Measurements from ENCODE around the gene OBP2A. TPM values are rescaled to one million over a fixed set of nuclear protein-coding genes. Genes with fewer than 3 reads are reported as not detected.
"Not testable (repeated sequence)": the region's sequence is repeated elsewhere in the genome, so short reads cannot be mapped to it uniquely, and the experiment has no call there.

Gene OBP2A
- total and polyA plus RNA-seq, 2 donors (not counting 3 experiments of a cell fraction or from before 2014, with no cell fraction given), result not detected

- Histone ChIP-seq H4K20me1 (replicated peaks; ENCODE audit: control insufficient read depth, extremely low read depth, insufficient read depth, low read length) (no peaks in the 10 kb centered on the region), H3K9ac (replicated peaks; ENCODE audit: extremely low read depth, insufficient read depth, low read length) (no peak overlapping the region), H2AFZ (ENCODE audit: low read depth, low read length) (no peak overlapping the region), H3K4me1 (ENCODE audit: control insufficient read depth, extremely low read depth, insufficient read depth, low read length) (no peaks in the 10 kb centered on the region), H3K36me3 (ENCODE audit: control insufficient read depth in 2 of 2, extremely low read depth in 1 of 2, insufficient read depth in 2 of 2, low read length in 2 of 2) (no peaks in the 10 kb centered on the region), H3K79me2 (ENCODE audit: control insufficient read depth, insufficient read depth, low read length) (no peaks in the 10 kb centered on the region), H3K27me3 (ENCODE audit: control insufficient read depth in 2 of 2, insufficient read depth in 2 of 2, low read length in 2 of 2) (no peaks in the 10 kb centered on the region), H3K4me3 (replicated peaks in 1 of 3; ENCODE audit: insufficient read depth in 1 of 3, low read depth in 1 of 3, low read length in 3 of 3) (no peak overlapping the region), H3K9me3 (replicated peaks; ENCODE audit: control insufficient read depth, insufficient read depth, low read length) (no peaks in the 10 kb centered on the region), H3K9me1 (replicated peaks; ENCODE audit: control insufficient read depth, extremely low read depth, insufficient read depth, low read length) (no peaks in the 10 kb centered on the region), H3K4me2 (ENCODE audit: insufficient read depth, low read length) (no peak overlapping the region), H3K27ac (ENCODE audit: insufficient read depth, low read depth, low read length) (no peak overlapping the region)
- TF ChIP-seq MYC (IDR thresholded peaks at IDR 0.05; ENCODE audit: low read depth, low read length), result no peak
- no peak for TF ChIP-seq EZH2 (IDR thresholded peaks at IDR 0.05; ENCODE audit: borderline replicate concordance, low read depth, low read length, severe bottlenecking)
- no peak for TF ChIP-seq FOS (IDR thresholded peaks at IDR 0.05; ENCODE audit: borderline replicate concordance, insufficient read depth, low read length)
- no peak for TF ChIP-seq GATA2 (IDR thresholded peaks at IDR 0.05; ENCODE audit: insufficient read depth, insufficient read length, low read depth, low read length)
- no peak for TF ChIP-seq POLR2A (IDR thresholded peaks at IDR 0.05; ENCODE audit: low read depth, low read length)
- TF ChIP-seq POLR2AphosphoS5 (IDR thresholded peaks at IDR 0.05; ENCODE audit: insufficient read depth, low read depth, low read length), result no peak
- TF ChIP-seq, protein P1, sequence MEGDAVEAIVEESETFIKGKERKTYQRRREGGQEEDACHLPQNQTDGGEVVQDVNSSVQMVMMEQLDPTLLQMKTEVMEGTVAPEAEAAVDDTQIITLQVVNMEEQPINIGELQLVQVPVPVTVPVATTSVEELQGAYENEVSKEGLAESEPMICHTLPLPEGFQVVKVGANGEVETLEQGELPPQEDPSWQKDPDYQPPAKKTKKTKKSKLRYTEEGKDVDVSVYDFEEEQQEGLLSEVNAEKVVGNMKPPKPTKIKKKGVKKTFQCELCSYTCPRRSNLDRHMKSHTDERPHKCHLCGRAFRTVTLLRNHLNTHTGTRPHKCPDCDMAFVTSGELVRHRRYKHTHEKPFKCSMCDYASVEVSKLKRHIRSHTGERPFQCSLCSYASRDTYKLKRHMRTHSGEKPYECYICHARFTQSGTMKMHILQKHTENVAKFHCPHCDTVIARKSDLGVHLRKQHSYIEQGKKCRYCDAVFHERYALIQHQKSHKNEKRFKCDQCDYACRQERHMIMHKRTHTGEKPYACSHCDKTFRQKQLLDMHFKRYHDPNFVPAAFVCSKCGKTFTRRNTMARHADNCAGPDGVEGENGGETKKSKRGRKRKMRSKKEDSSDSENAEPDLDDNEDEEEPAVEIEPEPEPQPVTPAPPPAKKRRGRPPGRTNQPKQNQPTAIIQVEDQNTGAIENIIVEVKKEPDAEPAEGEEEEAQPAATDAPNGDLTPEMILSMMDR (IDR thresholded peaks at IDR 0.05; ENCODE audit: extremely low read depth in 1 of 2, insufficient read depth in 1 of 2, low read depth in 1 of 2, low read length in 2 of 2), result no peak
- TF ChIP-seq MAX (IDR thresholded peaks at IDR 0.05; ENCODE audit: insufficient read depth, insufficient read length), result no peak
- no peak for TF ChIP-seq JUN (IDR thresholded peaks at IDR 0.05; ENCODE audit: borderline replicate concordance, insufficient read depth, insufficient read length, low read depth)
- no TSS peak for BruUV-seq (replicated peaks)
- no peak for DNase-seq (ENCODE audit: low read depth, low spot score)
- dilution Hi-C loops (cut with MboI; ENCODE audit: extremely low pct_ligation_motif_present, low sequenced_read_pairs) (no loop called here), intact Hi-C loops (cut with micrococcal nuclease) (no loop called here)
- POLR2A ChIA-PET, result no interaction called here
- no peak for FAIRE-seq
- CTCF ChIA-PET, result no interaction called here
Observed at GRCh38 chr9:135547756-135548736, 2.1 kb downstream of the OBP2A start.

GRCh38 chr9:135549478-135550343 is 3.8 kb downstream of the OBP2A start:
- H3K9me1 ChIP-seq (replicated peaks; ENCODE audit: control insufficient read depth, extremely low read depth, insufficient read depth, low read length); H3K4me2 ChIP-seq (ENCODE audit: insufficient read depth, low read length); BruUV-seq (replicated peaks); H3K4me3 ChIP-seq (replicated peaks in 1 of 3; ENCODE audit: insufficient read depth in 1 of 3, low read depth in 1 of 3, low read length in 3 of 3); H3K79me2 ChIP-seq (ENCODE audit: control insufficient read depth, insufficient read depth, low read length); CTCF ChIA-PET; H2AFZ ChIP-seq (ENCODE audit: low read depth, low read length); intact Hi-C loops (cut with micrococcal nuclease); DNase-seq (ENCODE audit: low read depth, low spot score); FAIRE-seq; H3K9ac ChIP-seq (replicated peaks; ENCODE audit: extremely low read depth, insufficient read depth, low read length); H3K4me1 ChIP-seq (ENCODE audit: control insufficient read depth, extremely low read depth, insufficient read depth, low read length); H3K27ac ChIP-seq (ENCODE audit: insufficient read depth, low read depth, low read length); POLR2A ChIA-PET; H4K20me1 ChIP-seq (replicated peaks; ENCODE audit: control insufficient read depth, extremely low read depth, insufficient read depth, low read length); H3K36me3 ChIP-seq (ENCODE audit: control insufficient read depth in 2 of 2, extremely low read depth in 1 of 2, insufficient read depth in 2 of 2, low read length in 2 of 2); H3K9me3 ChIP-seq (replicated peaks; ENCODE audit: control insufficient read depth, insufficient read depth, low read length); H3K27me3 ChIP-seq (ENCODE audit: control insufficient read depth in 2 of 2, insufficient read depth in 2 of 2, low read length in 2 of 2); dilution Hi-C loops (cut with MboI; ENCODE audit: extremely low pct_ligation_motif_present, low sequenced_read_pairs): not testable (repeated sequence)
